Right lobe of liver (tissue), 4 donors: Measurements from ENCODE around the gene PPP1R2.

Source experiments
- CTCF ChIP-seq, 4 donors: fragments of 200-600 bp in 3 of 4; fragments of 450-650 bp in 1 of 4; IDR thresholded peaks; one replicate each; pipeline versions ENCODE4 v1.5.1 to v1.8.0; 2016 to 2022; ENCODE audit warnings: antibody characterized with exemption in 4 of 4, mild to moderate bottlenecking in 2 of 4
- POLR2A ChIP-seq: fragments of 450-650 bp; IDR thresholded peaks from one replicate; pipeline ENCODE4 v1.6.1; 2017; ENCODE audit warnings: antibody characterized with exemption, mild to moderate bottlenecking
- donor health status: DM: no; HTN: no; CAD: no.
- donor health status: DM: no; HTN: no; CAD: no.
- donor health status: DM: no; HTN: yes; CAD: no.

GRCh38 chr3:195544634-195545033, 1.5 kb upstream of the PPP1R2 start:
- TF ChIP-seq POLR2A (no peak), CTCF (IDR thresholded peaks at IDR 0.05) (no peak)
